Jurkat, Clone E6-1 (cell line): ENCODE data around the gene OBSL1. TPM values are rescaled to one million over a fixed set of nuclear protein-coding genes. Genes with fewer than 3 reads are reported as not detected.

Experiments used
- DNase-seq: peaks from one replicate; pipeline ENCODE4 v3.0.0-alpha.2; 2011; ENCODE audit warnings: low read depth, low spot score
- H3K4me3 ChIP-seq: 2 replicates; pipeline ENCODE4 v1.5.1; 2011; ENCODE audit warnings: mild to moderate bottlenecking, low read length, control low read depth, moderate library complexity
- polyA plus RNA-seq: library from polyadenylated mRNA; unstranded; fragments of >200 nt; gene quantifications from one replicate; pipeline ENCODE4 v1.2.1, GENCODE V29; 2012; ENCODE audit warnings: missing spikeins; ENCODE audit not compliant: insufficient read length, insufficient read depth

OBSL1 gene
- not detected for polyA plus RNA-seq

DNA sequence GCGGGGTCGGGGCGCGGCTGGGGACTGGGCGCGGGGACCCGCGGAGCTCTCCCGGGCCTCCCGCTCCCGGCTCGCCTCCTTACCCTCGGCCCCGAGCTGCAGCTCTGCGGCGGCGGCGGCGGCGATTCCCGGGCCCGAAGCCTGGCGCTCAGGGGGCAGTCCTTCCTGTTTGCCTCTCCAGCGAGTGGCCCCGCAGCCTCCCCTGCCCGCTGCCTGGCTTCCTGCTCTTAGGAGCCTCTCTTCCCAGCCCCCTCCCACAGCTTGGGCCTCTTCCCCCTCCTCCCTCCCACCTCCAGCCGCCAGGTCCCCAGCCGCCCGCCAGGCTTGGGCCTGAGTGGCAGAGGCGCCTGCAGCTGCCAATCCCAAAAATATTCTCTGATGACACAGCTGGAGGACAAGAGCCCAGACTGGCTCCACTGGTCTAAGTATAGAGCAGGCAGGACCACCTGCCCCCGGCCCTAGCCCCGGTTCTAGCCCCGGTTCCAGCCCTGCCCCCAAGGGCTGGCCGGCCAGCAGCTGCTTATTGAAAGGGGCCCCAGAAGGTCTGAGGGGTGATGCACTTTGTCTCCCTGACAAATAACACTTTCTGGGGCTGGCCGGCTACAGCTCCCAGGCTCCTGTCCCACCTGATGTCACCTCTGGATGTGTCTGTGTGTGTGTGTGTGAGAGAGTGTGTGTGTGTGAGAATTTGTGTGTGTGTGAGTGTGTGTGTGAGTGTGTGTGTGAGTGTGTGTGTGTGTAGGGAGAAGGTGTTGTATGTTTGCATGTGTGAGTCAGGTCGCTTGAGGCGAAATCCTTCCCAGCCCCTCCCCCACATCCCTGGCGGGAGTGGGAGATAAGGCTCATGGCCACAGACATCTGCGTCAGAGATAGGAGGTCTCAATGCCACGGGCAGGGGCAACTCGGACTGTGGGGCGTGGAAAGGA is at the start of gene OBSL1:
Gene OBSL1, minus strand, starts transcription at position 229 of the 926 bp plus-strand sequence. CDS start 307 bp downstream, outside the sequence.
- no peak within 1 kb of the TSS for H3K4me3 ChIP-seq
- no peak for DNase-seq

DNA sequence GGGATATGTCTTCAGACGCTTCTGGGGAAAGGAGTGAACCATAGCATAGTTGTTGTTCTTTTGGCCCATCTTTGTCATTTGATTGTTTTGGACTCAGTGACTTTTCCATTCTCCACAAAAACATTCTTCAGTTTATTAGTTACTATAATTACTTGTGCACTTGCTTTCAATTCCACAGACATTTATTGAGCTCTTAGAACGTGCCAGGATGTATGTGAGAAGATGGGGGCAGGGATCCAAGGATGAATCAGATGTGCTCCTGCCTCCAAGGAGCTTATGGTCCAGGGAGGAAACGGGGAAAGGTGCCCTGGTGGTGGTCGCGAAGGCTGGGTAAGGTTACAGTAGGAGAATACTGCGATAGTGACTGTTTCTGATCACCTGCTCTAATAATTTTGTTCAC is 49.2 kb upstream of the OBSL1 start:
- H3K4me3 ChIP-seq = no peak overlapping the region
- DNase-seq = no peak

DNA sequence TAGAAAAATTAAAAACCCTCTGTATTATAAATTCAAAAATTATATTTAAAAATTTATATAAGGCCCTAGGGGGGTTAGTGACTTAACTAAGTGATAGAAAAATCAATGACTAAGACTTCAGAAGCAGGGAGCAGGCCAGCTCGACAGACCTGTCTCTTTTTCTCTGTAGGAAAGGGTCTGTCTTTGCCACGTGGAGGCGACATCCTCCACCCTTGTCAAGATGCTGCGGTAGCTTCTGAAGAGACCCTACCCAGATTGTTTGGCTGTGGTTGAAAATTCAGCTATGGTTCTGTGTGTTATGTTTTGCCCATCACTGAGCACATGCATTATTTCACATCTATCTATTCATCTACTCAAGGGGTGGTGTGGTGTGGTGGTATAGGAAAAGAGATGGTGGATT is 47.9 kb upstream of the OBSL1 start:
- H3K4me3 ChIP-seq = no peak overlapping the region
- no peak for DNase-seq

DNA sequence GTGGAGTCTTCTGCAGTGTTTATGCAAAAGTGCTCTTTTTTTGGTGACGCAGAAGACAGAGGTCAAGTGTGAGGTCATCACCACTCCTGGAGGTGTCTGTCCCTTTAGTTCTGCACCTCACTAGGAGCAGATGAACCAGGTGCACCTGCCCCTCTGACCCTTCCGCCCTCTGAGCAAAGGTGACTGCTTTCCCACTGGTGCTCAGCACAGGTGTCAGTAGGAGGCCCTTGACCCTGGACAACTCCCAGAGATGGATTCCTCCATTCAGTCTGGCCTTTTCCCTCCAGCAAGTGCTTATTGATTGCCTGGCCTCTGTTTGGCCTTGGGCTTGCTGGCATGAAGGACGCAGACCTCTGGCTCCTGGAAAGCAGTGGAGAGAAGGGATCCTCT is 47.4 kb upstream of the OBSL1 start:
- H3K4me3 ChIP-seq = no peak overlapping the region
- DNase-seq = no peak

DNA sequence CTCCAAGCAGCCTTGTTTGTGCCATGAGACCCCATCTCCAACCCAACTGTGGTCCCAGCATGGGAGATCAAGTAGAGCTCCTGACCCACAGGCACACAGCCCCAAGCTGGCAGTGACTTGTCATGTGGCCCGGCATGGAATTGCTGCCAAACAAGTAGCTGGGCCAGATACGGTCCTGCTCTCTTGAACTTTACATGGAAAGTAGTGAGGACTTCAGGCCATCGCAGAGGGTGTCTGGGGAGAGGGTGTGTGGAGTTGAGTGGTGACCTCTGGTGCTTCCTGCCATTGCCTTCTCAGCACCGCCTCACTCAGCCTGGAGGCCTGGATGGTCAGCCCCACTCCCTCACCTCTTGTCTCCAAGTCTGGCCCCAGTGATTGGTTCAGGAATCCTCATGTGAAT is 45.2 kb upstream of the OBSL1 start:
- no peak for DNase-seq
- H3K4me3 ChIP-seq = no peak overlapping the region

DNA sequence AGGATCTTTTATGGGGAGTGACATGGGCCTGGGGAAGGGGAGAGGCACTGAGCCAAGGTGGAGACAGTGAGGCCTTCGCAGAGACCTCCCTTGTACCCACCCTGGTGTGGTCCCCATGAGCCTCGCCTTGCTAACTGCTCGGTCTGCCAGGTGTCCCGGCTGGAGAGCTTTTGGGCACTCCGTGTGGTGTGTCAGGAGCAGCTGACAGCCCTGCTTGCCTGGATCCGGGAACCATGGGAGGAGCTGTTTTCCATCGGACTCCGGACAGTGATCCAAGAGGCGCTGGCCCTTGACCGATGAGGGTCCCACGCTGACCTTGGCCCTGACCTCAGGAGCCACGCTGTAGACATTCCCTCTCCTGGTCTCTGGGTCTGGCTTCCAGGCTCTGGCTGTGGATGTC is 44.6 kb upstream of the OBSL1 start:
- DNase-seq = no peak
- no peak overlapping the region for H3K4me3 ChIP-seq

DNA sequence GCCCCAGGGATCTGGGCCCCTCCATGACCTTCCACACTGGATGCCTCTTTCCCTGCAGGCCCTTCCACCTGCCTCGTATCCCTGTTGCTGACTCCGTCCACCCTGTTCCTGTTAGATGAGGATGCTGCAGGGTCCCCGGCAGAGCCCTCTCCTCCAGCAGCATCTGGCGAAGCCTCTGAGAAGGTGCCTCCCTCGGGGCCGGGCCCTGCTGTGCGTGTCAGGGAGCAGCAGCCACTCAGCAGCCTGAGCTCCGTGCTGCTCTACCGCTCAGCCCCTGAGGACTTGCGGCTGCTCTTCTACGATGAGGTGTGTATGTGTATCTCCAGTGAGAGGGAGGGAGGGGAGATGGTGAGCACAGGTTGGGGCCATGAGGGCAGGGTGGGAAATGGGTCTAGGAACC is 43.7 kb upstream of the OBSL1 start:
- no peak overlapping the region for H3K4me3 ChIP-seq
- DNase-seq = no peak

DNA sequence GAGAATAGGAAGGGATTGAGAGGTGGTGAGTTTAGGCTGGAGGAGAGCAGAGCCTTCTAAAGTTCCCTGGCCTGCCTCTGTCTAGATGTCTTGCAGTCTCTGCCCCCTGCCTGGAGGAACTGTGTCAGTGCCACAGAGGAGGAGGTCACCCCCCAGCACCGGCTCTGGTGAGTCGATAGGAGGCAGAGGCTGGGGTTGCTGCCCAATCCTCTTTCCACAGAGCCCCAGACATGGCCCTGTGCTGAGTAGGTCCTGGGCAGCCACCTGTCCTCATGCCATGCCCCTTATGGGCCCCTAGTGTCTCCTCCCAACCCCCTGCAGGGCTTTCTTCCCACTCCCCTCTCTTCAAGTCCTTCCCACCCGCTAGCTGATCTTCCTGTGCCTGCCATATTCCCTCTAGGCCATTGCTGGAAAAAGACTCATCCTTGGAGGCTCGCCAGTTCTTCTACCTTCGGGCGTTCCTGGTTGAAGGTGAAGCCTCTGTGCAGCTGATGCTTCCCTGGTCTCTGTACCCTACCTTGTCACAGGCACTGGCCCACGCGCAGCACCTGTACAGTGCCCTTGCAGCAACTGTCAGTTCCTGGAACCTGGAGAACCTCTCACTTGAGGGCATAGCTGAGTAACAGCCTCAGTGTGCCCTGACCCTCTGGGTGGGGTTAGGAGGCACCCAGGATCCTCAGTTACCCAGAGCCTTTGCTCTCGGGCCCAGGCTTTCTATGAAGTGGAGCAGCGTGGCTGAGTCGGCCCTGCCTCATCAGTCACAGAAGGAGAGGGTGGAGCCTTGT is 42.9 kb upstream of the OBSL1 start:
- DNase-seq = no peak

DNA sequence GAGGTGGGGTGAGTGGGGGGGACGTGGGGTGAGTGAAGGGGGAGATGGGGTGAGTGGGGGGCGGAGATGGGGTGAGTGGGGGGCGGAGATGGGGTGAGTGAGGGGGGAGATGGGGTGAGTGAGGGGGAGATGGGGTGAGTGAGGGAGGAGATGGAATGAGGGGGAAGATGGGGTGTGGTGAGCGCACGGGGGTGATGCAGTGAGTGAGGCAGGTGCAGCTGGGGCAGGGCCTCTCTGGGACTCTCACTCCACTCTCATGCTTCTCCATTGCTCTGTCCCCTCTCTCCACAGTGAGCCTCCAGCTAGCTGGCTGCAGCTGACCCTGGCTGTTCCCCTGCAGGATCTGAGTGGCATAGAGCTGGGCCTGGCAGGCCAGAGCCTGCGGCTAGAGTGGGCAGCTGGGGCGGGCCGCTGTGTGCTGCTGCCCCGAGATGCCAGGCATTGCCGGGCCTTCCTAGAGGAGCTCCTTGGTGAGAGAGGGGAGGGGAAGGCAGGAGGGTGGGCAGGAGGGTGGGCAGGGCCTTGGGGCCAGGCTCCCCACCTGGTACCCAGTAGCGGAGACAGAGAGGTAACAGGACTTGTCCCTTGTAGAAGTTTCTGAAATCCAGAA is 42.2 kb upstream of the OBSL1 start:
- no peak for DNase-seq
- H3K4me3 ChIP-seq = no peak overlapping the region

More for the DNA sequence above, 42.9 kb upstream of the OBSL1 start:
- H3K4me3 ChIP-seq = no peak overlapping the region

DNA sequence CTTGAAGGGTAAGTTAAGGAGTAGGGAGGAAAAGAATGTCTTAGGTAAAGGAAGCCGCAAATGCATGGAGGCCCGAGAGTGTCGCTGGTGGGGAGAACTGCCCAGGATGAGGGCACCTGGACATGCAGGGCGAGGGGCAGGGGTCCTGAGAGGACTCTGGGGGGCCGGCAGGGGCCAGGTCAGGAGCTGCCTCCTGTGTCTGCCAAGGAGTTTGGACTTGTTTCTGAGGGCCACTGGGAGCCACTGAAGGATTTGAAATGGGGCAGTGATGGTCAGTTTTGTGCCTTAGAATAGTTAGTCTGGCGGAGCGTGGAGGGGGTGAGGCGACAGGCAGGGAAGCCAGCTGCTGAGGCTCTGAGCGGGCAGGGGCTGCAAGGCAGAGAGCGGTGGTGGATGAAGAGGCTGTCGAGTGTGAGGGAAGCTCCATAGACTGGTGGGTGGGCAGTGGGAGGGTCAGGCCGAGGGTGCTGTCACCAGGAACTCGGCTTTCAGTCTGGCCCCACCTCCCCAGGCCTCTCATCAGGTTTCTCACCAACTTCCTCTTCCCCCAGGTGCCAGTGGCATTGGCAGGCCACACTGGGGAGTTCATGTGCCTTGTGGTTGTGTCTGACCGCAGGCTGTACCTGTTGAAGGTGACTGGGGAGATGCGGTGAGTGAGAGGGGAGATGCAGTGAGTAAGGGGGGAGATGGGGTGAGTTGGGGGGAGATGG is 41.4 kb upstream of the OBSL1 start:
- peak; percentile 82 for DNase-seq
- no peak overlapping the region for H3K4me3 ChIP-seq

DNA sequence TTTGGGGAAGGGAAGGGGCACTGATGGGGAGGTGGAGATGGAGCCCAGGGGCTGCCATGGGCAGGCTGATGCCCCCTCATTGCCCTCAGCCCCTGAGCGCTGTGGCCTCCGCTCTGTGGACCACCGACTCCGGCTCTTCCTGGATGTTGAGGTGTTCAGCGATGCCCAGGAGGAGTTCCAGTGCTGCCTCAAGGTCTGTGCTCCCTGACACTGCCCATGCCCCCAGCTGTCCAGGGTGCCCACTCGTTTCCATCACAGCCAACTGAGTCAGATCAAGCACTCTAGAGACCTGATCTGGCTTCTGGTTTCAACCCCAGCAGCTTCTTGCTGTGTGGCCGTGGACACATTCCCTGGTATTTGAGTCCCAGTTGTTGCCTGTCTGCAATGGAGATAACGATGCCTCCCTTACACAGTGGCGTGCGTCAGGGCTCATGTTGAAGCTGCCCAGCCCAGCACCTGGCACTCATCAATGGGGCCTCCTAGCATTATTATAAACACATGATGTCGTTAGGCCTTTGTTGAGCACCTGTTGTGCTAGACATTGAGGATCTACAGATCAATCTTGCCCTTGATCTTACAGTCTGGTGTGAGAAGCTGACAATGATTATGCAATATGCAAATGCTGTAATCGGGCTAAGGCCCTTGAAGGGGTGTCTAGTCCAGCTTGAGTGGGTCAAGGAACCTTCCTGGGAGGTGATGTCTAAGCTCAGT is 40.7 kb upstream of the OBSL1 start:
- H3K4me3 ChIP-seq = no peak overlapping the region
- peak; percentile 22 for DNase-seq

DNA sequence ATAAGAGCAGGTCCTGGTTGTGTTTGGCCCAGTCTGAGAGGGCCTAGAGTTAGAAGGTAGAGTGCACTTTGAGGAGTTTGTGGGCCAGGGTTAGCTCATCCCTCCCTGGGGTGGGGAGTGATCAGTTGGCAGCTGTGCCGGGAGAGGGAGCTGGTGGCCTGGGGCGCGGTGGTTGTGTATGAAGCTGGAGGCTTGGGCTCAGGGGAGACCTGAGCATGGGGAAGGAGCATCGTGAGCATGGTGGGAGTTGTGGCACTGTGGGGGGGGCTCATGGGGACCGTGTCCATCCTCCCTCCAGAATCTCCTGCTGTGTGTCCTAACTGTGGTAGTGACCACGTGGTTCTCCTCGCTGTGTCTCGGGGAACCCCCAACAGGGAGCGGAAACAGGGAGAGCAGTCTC is 40.0 kb upstream of the OBSL1 start:
- DNase-seq = no peak
- no peak overlapping the region for H3K4me3 ChIP-seq

DNA sequence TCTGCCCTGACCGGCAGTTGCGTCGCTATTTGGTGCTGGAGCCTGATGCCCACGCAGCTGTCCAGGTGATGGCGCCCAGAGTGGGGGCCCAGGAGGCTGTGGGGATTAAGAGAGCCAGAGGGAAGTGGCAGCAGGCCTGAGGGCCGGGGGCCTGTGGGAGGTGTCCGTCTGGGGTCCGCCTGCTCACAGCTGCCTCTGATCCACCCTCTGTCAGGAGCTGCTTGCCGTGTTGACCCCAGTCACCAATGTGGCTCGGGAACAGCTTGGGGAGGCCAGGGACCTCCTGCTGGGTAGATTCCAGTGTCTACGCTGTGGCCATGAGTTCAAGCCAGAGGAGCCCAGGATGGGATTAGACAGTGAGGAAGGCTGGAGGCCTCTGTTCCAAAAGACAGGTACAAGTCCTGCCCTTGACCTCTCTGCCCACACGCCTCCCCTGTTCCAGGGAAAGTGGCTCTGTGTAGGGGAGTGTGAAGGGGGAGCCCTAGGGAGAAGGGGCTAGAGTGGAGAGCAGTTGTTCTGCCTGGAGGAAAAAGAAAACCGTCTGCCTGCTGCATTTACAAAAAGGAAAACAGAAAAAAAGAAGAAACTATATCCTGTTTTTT is 37.9 kb upstream of the OBSL1 start:
- no peak for DNase-seq
- H3K4me3 ChIP-seq = no peak overlapping the region

DNA sequence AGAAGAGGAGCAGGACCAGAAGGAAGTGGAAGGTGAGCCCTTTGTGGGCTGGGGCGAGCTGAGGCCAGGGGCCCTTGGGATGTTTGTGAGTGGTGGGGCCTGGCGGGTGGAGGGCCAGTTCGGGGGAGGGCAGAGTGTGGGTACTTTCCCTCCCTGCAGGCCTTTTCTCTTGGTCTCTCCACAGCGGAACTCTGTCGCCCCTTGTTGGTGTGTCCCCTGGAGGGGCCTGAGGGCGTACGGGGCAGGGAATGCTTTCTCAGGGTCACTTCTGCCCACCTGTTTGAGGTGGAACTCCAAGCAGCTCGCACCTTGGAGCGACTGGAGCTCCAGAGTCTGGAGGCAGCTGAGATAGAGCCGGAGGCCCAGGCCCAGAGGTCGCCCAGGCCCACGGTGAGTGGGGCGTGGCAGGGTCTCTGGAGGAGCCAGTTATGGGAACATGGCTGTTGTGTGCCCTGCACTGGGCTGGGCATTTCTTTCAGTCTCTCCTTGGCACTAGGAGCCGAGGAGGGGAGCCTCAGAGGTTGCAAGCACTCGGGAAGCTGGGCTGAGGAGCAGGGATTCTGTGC is 37.1 kb upstream of the OBSL1 start:
- H3K4me3 ChIP-seq = no peak overlapping the region
- no peak for DNase-seq

DNA sequence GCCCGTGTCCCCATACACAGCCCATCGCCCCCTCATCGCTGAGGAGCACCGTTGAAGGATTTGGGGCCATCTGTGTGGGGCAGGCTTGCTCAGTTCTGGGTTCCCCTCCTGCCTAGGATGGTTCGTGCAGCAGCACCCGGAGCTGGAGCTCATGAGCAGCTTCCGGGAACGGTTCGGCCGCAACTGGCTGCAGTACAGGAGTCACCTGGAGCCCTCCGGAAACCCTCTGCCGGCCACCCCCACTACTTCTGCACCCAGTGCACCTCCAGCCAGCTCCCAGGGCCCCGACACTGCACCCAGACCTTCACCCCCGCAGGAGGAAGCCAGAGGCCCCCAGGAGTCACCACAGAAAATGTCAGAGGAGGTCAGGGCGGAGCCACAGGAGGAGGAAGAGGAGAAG is 36.6 kb upstream of the OBSL1 start:
- no peak for DNase-seq

DNA sequence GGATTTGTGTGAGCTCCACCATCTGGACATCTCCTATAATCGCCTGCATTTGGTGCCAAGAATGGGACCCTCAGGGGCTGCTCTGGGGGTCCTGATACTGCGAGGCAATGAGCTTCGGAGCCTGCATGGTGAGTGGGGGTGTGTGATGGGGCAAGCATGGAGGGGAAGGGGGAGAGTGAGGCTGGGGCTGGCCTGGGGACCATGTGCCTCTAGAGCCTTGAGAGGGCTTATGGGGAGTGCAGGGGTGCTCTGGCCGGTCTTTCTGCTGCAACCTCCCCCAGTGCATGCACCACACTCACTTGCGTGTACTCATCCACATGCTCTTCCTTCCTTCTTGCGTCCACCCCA is 34.2 kb upstream of the OBSL1 start:
- no peak for DNase-seq
- no peak overlapping the region for H3K4me3 ChIP-seq

More for the DNA sequence above, 36.6 kb upstream of the OBSL1 start:
- H3K4me3 ChIP-seq = no peak overlapping the region

DNA sequence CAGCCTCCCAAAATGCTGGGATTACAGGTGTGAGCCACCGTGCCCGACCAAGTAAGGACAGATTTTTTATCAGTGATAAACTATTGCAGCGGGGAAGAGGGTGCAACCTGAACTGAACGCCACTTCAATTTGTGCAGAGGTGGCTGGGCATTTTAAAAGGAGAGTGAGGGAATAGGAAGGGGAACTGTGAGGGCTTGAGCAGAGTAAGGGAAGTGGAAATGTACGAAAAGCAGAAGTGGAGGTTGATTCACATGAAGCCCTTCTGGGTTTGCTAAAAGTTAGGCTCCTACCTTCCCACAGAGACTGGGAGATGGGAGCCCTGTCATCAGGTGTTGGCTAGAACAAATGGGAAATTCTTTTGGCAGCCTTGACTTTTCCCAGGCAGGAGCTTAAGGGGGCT is 32.4 kb upstream of the OBSL1 start:
- no peak for DNase-seq
- H3K4me3 ChIP-seq = no peak overlapping the region
